Osteocyte (in vitro differentiated cells): ENCODE measurements around the gene CAMKMT. TPM values are rescaled to one million over a fixed set of nuclear protein-coding genes. Genes with fewer than 3 reads are reported as not detected.

Experiments
- DNase-seq: peaks from one replicate; pipeline ENCODE4 v3.0.0; 2021; ENCODE audit warnings: mixed read lengths; ENCODE audit not compliant: unreplicated experiment; ENCODE audit errors: extremely low spot score
- H3K27ac Mint-ChIP-seq: one replicate; pipeline ENCODE4 v1.8.0; 2021; ENCODE audit warnings: mild to moderate bottlenecking, mixed read lengths; ENCODE audit not compliant: unreplicated experiment
- H3K27me3 Mint-ChIP-seq: one replicate; pipeline ENCODE4 v1.8.0; 2021; ENCODE audit warnings: mixed read lengths; ENCODE audit not compliant: unreplicated experiment
- H3K36me3 Mint-ChIP-seq: one replicate; pipeline ENCODE4 v1.8.0; 2021; ENCODE audit warnings: mixed read lengths; ENCODE audit not compliant: unreplicated experiment
- H3K4me1 Mint-ChIP-seq: one replicate; pipeline ENCODE4 v1.8.0; 2021; ENCODE audit warnings: mixed read lengths; ENCODE audit not compliant: unreplicated experiment
- H3K4me3 Mint-ChIP-seq: one replicate; pipeline ENCODE4 v1.8.0; 2021; ENCODE audit warnings: mild to moderate bottlenecking, moderate library complexity, mixed read lengths; ENCODE audit not compliant: unreplicated experiment
- H3K9me3 Mint-ChIP-seq: one replicate; pipeline ENCODE4 v1.8.0; 2021; ENCODE audit warnings: mixed read lengths; ENCODE audit not compliant: unreplicated experiment
- CTCF ChIP-seq: fragments of 200-600 bp; sonication (generic); IDR thresholded peaks from 2 replicates; pipeline ENCODE4 v1.5.0; 2021; ENCODE audit warnings: antibody characterized with exemption, mild to moderate bottlenecking, moderate library complexity
- total RNA-seq: library from RNA; stranded (reverse); gene quantifications from 2 replicates; pipeline ENCODE4 v1.2.1, GENCODE V29; 2021

CAMKMT gene
- total RNA-seq, 1 donor from 2014 or later = 10.9 TPM

GRCh38 chr2:44573996-44574395 is 212.2 kb downstream of the CAMKMT start:
- no peaks in the 10 kb centered on the region for H3K36me3 Mint-ChIP-seq
- H3K4me1 Mint-ChIP-seq = peaks cover 8% of the 10 kb centered on the region
- DNase-seq = no peak
- H3K9me3 Mint-ChIP-seq = no peaks in the 10 kb centered on the region
- H3K27ac Mint-ChIP-seq = no peak overlapping the region
- H3K4me3 Mint-ChIP-seq = no peak overlapping the region
- H3K27me3 Mint-ChIP-seq = no peaks in the 10 kb centered on the region
- no peak for TF ChIP-seq CTCF

GRCh38 chr2:44578471-44579093 is 216.8 kb downstream of the CAMKMT start:
- Mint-ChIP-seq H3K4me3 (no peak overlapping the region), H3K27me3 (no peaks in the 10 kb centered on the region), H3K36me3 (no peaks in the 10 kb centered on the region), H3K27ac (peak overlapping the region; percentile 25), H3K4me1 (peaks cover 8% of the 10 kb centered on the region), H3K9me3 (no peaks in the 10 kb centered on the region)
- DNase-seq = no peak
- TF ChIP-seq CTCF = no peak

- Mint-ChIP-seq H3K4me1 (peaks cover 8% of the 10 kb centered on the region), H3K9me3 (no peaks in the 10 kb centered on the region), H3K27me3 (no peaks in the 10 kb centered on the region), H3K27ac (no peak overlapping the region), H3K4me3 (no peak overlapping the region), H3K36me3 (no peaks in the 10 kb centered on the region)
- DNase-seq = no peak
- no peak for TF ChIP-seq CTCF
Observed at GRCh38 chr2:44579115-44579836, 217.5 kb downstream of the CAMKMT start.

- TF ChIP-seq CTCF = no peak
- H3K36me3 Mint-ChIP-seq = no peaks in the 10 kb centered on the region
- no peak for DNase-seq
- no peak overlapping the region for H3K4me3 Mint-ChIP-seq
- H3K27ac Mint-ChIP-seq = no peak overlapping the region
- peaks cover 8% of the 10 kb centered on the region for H3K4me1 Mint-ChIP-seq
- H3K27me3 Mint-ChIP-seq = no peaks in the 10 kb centered on the region
- H3K9me3 Mint-ChIP-seq = no peaks in the 10 kb centered on the region
Observed at GRCh38 chr2:44579837-44580230, 218.1 kb downstream of the CAMKMT start.

- no peak overlapping the region for H3K4me3 Mint-ChIP-seq
Observed at GRCh38 chr2:44580875-44581515, 219.2 kb downstream of the CAMKMT start.

More at GRCh38 chr2:44580875-44581515, 219.2 kb downstream of the CAMKMT start:
- H3K36me3 Mint-ChIP-seq = no peaks in the 10 kb centered on the region
- DNase-seq = no peak
- H3K9me3 Mint-ChIP-seq = no peaks in the 10 kb centered on the region
- no peaks in the 10 kb centered on the region for H3K27me3 Mint-ChIP-seq
- no peak for TF ChIP-seq CTCF
- peaks cover 8% of the 10 kb centered on the region for H3K4me1 Mint-ChIP-seq
- H3K27ac Mint-ChIP-seq = no peak overlapping the region
